OCI-LY7 (cell line): Measurements from ENCODE around the gene ZNF593. TPM values are rescaled to one million over a fixed set of nuclear protein-coding genes. Genes with fewer than 3 reads are reported as not detected.

Experiments
- BruUV-seq: library from RNA; stranded (reverse); fragments of 400-500 nt; replicated peaks from 2 replicates; lab custom pipeline; 2021; lab: Mats Ljungman, UMichigan
- CTCF ChIA-PET: fragments of 300-600 bp; sonication (Branson Sonifier 250); formaldehyde crosslinking; loops from one replicate; lab custom pipeline; 2022; ENCODE audit warnings: antibody characterized with exemption; ENCODE audit not compliant: unreplicated experiment; lab: Charles Lee
- POLR2A ChIA-PET: fragments of 300-600 bp; sonication (Branson Sonifier 250); formaldehyde crosslinking; loops from one replicate; lab custom pipeline; 2022; ENCODE audit warnings: antibody characterized with exemption; lab: Charles Lee
- DNase-seq: peaks from one replicate; pipeline ENCODE4 v3.0.0-alpha.2; 2015; ENCODE audit warnings: low spot score
- H2AFZ ChIP-seq: fragments of 200-600 bp; sonication (generic), shearing (Covaris generic); 2 replicates; pipeline ENCODE4 v1.6.1; 2014; ENCODE audit warnings: mild to moderate bottlenecking, antibody characterized with exemption, low read length, moderate library complexity
- H3K27ac ChIP-seq: fragments of 200-600 bp; sonication (generic); 2 replicates; pipeline ENCODE4 v1.5.1; 2014; ENCODE audit warnings: mixed run types, low read depth, mild to moderate bottlenecking, moderate library complexity, low read length, inconsistent platforms; ENCODE audit not compliant: poor library complexity, severe bottlenecking
- H3K36me3 ChIP-seq: fragments of 200-600 bp; sonication (generic); 2 replicates; pipeline ENCODE4 v1.6.1; 2014; ENCODE audit warnings: mild to moderate bottlenecking, antibody characterized with exemption, low read length, moderate library complexity, mixed read lengths; ENCODE audit not compliant: insufficient read depth
- H3K4me1 ChIP-seq: fragments of 200-600 bp; sonication (generic); 2 replicates; pipeline ENCODE4 v1.5.1; 2014; ENCODE audit warnings: mild to moderate bottlenecking, low read length; ENCODE audit not compliant: insufficient read depth, poor library complexity, severe bottlenecking
- H3K4me2 ChIP-seq: fragments of 200-600 bp; sonication (generic); 2 replicates; pipeline ENCODE4 v1.6.1; 2014; ENCODE audit warnings: mild to moderate bottlenecking, low read length
- H3K4me3 ChIP-seq: fragments of 200-600 bp; sonication (generic); 2 replicates; pipeline ENCODE4 v1.5.1; 2014; ENCODE audit warnings: mild to moderate bottlenecking, low read depth, low read length; ENCODE audit not compliant: poor library complexity, severe bottlenecking
- H3K79me2 ChIP-seq: fragments of 200-600 bp; sonication (generic); 2 replicates; pipeline ENCODE4 v1.6.1; 2016; ENCODE audit warnings: low read depth, mild to moderate bottlenecking, low read length, moderate library complexity, mixed read lengths; ENCODE audit not compliant: insufficient read depth
- H3K9me2 ChIP-seq: fragments of 200-600 bp; sonication (generic); 2 replicates; pipeline ENCODE4 v1.6.1; 2016; ENCODE audit warnings: mild to moderate bottlenecking, low read length, mixed read lengths; ENCODE audit not compliant: insufficient read depth
- H3K9me3 ChIP-seq: fragments of 200-600 bp; sonication (generic); 2 replicates; pipeline ENCODE4 v1.6.1; 2014; ENCODE audit warnings: mild to moderate bottlenecking, mixed run types, low read length, mixed read lengths
- H4K20me1 ChIP-seq: fragments of 200-600 bp; sonication (generic); 2 replicates; pipeline ENCODE4 v1.6.1; 2014; ENCODE audit warnings: mild to moderate bottlenecking, antibody characterized with exemption, low read length, moderate library complexity, mixed read lengths; ENCODE audit not compliant: insufficient read depth
- EZH2phosphoT487 ChIP-seq: fragments of 200-600 bp; sonication (generic); IDR thresholded peaks from 2 replicates; pipeline ENCODE4 v1.6.1; 2018; ENCODE audit warnings: low read depth, borderline replicate concordance, mild to moderate bottlenecking, mixed run types, antibody characterized with exemption, low read length, moderate library complexity, mixed read lengths
- intact Hi-C: fragments of 100-400 bp; cut with micrococcal nuclease; formaldehyde crosslinking; loops from one replicate; pipeline ENCODE4 v1.10.0; 2022; ENCODE audit not compliant: unreplicated experiment
- total RNA-seq, 2 experiments: library from RNA; depleted of rRNA in 1 of 2; stranded (reverse); fragments of >200 nt in 1 of 2; shearing (Covaris generic) in 1 of 2; gene quantifications; 2 replicates each; pipeline ENCODE4 v1.2.3, GENCODE V29; 2014 to 2022
- TF ChIP-seq, protein P1 (sequence below): fragments of 200-600 bp; sonication (generic); conservative IDR thresholded peaks from 2 replicates; pipeline ENCODE4 v1.5.1; 2014; ENCODE audit warnings: mild to moderate bottlenecking, antibody characterized with exemption, low read length, moderate library complexity, mixed read lengths

Gene ZNF593
- total RNA-seq, 2 experiments from 2014 or later = 42.8 to 63.6 TPM

DNA sequence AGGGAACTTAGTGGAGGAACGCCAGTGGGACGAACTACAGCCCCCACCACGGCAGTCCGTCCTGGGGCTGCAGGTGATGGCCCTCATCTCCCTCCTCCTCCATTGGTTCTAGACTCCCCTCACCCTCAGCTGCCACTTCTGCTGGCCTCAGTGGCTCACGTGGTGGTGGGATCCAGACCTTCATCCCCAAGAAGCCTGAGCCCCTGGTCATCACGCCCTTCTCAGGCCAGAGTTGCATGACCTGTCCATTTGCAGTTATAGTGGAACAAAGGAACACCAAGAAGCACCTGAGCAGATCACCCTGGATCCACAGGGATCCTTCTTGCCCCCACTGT is 23.8 kb upstream of the ZNF593 start:
- BruUV-seq = no TSS peak

DNA sequence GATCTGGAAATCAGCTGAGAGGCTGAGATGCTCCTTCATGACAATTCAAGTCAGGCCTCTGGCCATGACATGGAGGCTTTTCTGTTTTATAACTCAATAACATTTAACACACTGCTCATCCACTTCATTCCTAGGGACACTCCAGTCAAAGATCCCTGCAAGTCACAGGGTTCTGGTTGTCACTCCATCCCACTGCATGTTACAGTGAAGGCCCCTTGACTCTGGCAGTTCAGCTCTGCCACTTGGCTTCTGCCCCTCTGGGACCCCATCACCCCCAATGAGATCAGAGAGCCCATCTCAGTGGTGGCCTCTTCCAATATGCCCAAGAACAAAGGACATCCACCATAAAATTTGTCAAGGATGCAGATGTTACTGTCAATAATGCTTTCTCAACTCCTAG is 20.8 kb upstream of the ZNF593 start:
- H3K9me2 ChIP-seq = no peaks in the 10 kb centered on the region
- TF ChIP-seq, protein P1, sequence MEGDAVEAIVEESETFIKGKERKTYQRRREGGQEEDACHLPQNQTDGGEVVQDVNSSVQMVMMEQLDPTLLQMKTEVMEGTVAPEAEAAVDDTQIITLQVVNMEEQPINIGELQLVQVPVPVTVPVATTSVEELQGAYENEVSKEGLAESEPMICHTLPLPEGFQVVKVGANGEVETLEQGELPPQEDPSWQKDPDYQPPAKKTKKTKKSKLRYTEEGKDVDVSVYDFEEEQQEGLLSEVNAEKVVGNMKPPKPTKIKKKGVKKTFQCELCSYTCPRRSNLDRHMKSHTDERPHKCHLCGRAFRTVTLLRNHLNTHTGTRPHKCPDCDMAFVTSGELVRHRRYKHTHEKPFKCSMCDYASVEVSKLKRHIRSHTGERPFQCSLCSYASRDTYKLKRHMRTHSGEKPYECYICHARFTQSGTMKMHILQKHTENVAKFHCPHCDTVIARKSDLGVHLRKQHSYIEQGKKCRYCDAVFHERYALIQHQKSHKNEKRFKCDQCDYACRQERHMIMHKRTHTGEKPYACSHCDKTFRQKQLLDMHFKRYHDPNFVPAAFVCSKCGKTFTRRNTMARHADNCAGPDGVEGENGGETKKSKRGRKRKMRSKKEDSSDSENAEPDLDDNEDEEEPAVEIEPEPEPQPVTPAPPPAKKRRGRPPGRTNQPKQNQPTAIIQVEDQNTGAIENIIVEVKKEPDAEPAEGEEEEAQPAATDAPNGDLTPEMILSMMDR = no peak
- no peak for TF ChIP-seq EZH2phosphoT487
- no peaks in the 10 kb centered on the region for H3K79me2 ChIP-seq
- no peaks in the 10 kb centered on the region for H3K4me1 ChIP-seq
- no peaks in the 10 kb centered on the region for H3K9me3 ChIP-seq
- no peaks in the 10 kb centered on the region; the same call in 1 of the 2 replicates for H4K20me1 ChIP-seq
- POLR2A ChIA-PET = no interaction called here
- intact Hi-C loops = no loop called here
- no peak for DNase-seq
- H3K27ac ChIP-seq = no peak overlapping the region
- no peak overlapping the region for H2AFZ ChIP-seq
- H3K36me3 ChIP-seq = no peaks in the 10 kb centered on the region
- CTCF ChIA-PET = no interaction called here
- BruUV-seq = no TSS peak
- no peak overlapping the region for H3K4me3 ChIP-seq
- no peak overlapping the region for H3K4me2 ChIP-seq

More for the DNA sequence above, 23.8 kb upstream of the ZNF593 start:
- no peaks in the 10 kb centered on the region for H3K4me1 ChIP-seq
- no peak for TF ChIP-seq EZH2phosphoT487
- TF ChIP-seq, protein P1 = no peak
- no peak overlapping the region for H3K4me3 ChIP-seq
- H3K79me2 ChIP-seq = no peaks in the 10 kb centered on the region
- DNase-seq = no peak
- no peaks in the 10 kb centered on the region for H3K9me2 ChIP-seq
- H2AFZ ChIP-seq = no peak overlapping the region
- no peaks in the 10 kb centered on the region for H3K9me3 ChIP-seq
- POLR2A ChIA-PET = interaction anchor here (1.1 kb wide), 1 partner anchor 22 kb away, joined by 3 read pairs; no protein-coding TSS in a partner anchor
- CTCF ChIA-PET = interaction anchor here (1.4 kb wide), 2 partner anchors 19 to 39 kb away, joined by 3 to 5 read pairs; no protein-coding TSS in a partner anchor
- no peaks in the 10 kb centered on the region for H3K36me3 ChIP-seq
- no peak overlapping the region for H3K27ac ChIP-seq
- H4K20me1 ChIP-seq = no peaks in the 10 kb centered on the region; the same call in 1 of the 2 replicates
- intact Hi-C loops = loop anchor here (1.0 kb wide), 2 partner anchors 41 to 110 kb away; no protein-coding TSS in a partner anchor
- no peak overlapping the region for H3K4me2 ChIP-seq

DNA sequence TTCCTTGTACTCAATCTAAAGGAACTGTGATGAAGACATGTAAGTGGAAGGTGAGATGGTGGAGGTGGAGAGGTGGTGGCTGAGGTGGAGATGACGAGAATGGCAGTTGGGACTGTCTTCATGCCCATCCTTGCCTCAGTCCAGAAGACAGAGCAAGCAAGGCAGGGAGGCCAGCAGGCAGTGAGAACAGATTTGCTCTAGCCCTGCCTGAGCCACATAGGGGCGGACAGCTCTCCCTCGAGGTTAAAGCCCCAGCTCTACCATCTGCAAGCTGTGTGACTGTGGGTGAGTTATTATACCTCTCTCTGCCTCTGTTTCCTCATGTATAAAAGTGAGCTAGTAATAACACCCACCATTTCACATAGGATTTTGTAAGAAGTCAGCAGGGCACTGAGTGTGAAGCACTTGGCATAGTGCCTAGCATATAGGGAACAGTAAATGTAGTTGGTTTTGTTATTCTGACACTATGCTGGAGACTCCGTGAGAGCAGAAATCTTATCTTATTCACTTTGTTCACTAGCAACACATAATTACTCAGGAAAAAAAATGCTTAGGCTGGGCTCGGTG is 15.7 kb upstream of the ZNF593 start:
- H4K20me1 ChIP-seq = no peaks in the 10 kb centered on the region
- no peak overlapping the region for H3K27ac ChIP-seq
- TF ChIP-seq, protein P1 = no peak
- TF ChIP-seq EZH2phosphoT487 = no peak
- intact Hi-C loops = no loop called here
- H3K4me2 ChIP-seq = no peak overlapping the region
- H3K4me3 ChIP-seq = no peak overlapping the region
- H3K9me3 ChIP-seq = no peaks in the 10 kb centered on the region
- H3K79me2 ChIP-seq = no peaks in the 10 kb centered on the region
- POLR2A ChIA-PET = no interaction called here
- H3K36me3 ChIP-seq = no peaks in the 10 kb centered on the region
- BruUV-seq = no TSS peak
- CTCF ChIA-PET = no interaction called here
- no peak for DNase-seq
- no peaks in the 10 kb centered on the region for H3K9me2 ChIP-seq
- H3K4me1 ChIP-seq = peaks cover 11% of the 10 kb centered on the region
- no peak overlapping the region for H2AFZ ChIP-seq
